Osteocyte (in vitro differentiated cells): ENCODE measurements around the gene RDH12. TPM values are rescaled to one million over a fixed set of nuclear protein-coding genes. Genes with fewer than 3 reads are reported as not detected.
"Not testable (repeated sequence)": the region's sequence is repeated elsewhere in the genome, so short reads cannot be mapped to it uniquely, and the experiment has no call there.

Source experiments
- DNase-seq: peaks from one replicate; pipeline ENCODE4 v3.0.0; 2021; ENCODE audit warnings: mixed read lengths; ENCODE audit not compliant: unreplicated experiment; ENCODE audit errors: extremely low spot score
- H3K27ac Mint-ChIP-seq: one replicate; pipeline ENCODE4 v1.8.0; 2021; ENCODE audit warnings: mild to moderate bottlenecking, mixed read lengths; ENCODE audit not compliant: unreplicated experiment
- H3K27me3 Mint-ChIP-seq: one replicate; pipeline ENCODE4 v1.8.0; 2021; ENCODE audit warnings: mixed read lengths; ENCODE audit not compliant: unreplicated experiment
- H3K36me3 Mint-ChIP-seq: one replicate; pipeline ENCODE4 v1.8.0; 2021; ENCODE audit warnings: mixed read lengths; ENCODE audit not compliant: unreplicated experiment
- H3K4me1 Mint-ChIP-seq: one replicate; pipeline ENCODE4 v1.8.0; 2021; ENCODE audit warnings: mixed read lengths; ENCODE audit not compliant: unreplicated experiment
- H3K4me3 Mint-ChIP-seq: one replicate; pipeline ENCODE4 v1.8.0; 2021; ENCODE audit warnings: mild to moderate bottlenecking, moderate library complexity, mixed read lengths; ENCODE audit not compliant: unreplicated experiment
- H3K9me3 Mint-ChIP-seq: one replicate; pipeline ENCODE4 v1.8.0; 2021; ENCODE audit warnings: mixed read lengths; ENCODE audit not compliant: unreplicated experiment
- CTCF ChIP-seq: fragments of 200-600 bp; sonication (generic); IDR thresholded peaks from 2 replicates; pipeline ENCODE4 v1.5.0; 2021; ENCODE audit warnings: antibody characterized with exemption, mild to moderate bottlenecking, moderate library complexity
- total RNA-seq: library from RNA; stranded (reverse); gene quantifications from 2 replicates; pipeline ENCODE4 v1.2.1, GENCODE V29; 2021

Gene RDH12
- total RNA-seq, 1 donor from 2014 or later, result not detected

- Mint-ChIP-seq H3K36me3 (no peaks in the 10 kb centered on the region), H3K4me1 (peaks cover 3% of the 10 kb centered on the region), H3K27me3 (peaks cover 34% of the 10 kb centered on the region), H3K27ac (no peak overlapping the region), H3K4me3 (no peak overlapping the region), H3K9me3 (no peaks in the 10 kb centered on the region)
- TF ChIP-seq CTCF, result no peak
- DNase-seq, result no peak
Measured at GRCh38 chr14:67717048-67717447, 15.4 kb downstream of the RDH12 start.

GRCh38 chr14:67718265-67718664 is 16.6 kb downstream of the RDH12 start:
- no peak overlapping the region for H3K4me3 Mint-ChIP-seq
- H3K27ac Mint-ChIP-seq, result no peak overlapping the region
- no peaks in the 10 kb centered on the region for H3K36me3 Mint-ChIP-seq
- DNase-seq, result no peak
- H3K4me1 Mint-ChIP-seq, result peaks cover 5% of the 10 kb centered on the region
- no peak for TF ChIP-seq CTCF
- peaks cover 44% of the 10 kb centered on the region for H3K27me3 Mint-ChIP-seq
- H3K9me3 Mint-ChIP-seq, result no peaks in the 10 kb centered on the region

- H3K36me3 Mint-ChIP-seq, H3K9me3 Mint-ChIP-seq, H3K4me1 Mint-ChIP-seq, DNase-seq, H3K4me3 Mint-ChIP-seq, H3K27ac Mint-ChIP-seq: not testable (repeated sequence)
- peaks cover 49% of the 10 kb centered on the region for H3K27me3 Mint-ChIP-seq
Measured at GRCh38 chr14:67719385-67719784, 17.7 kb downstream of the RDH12 start.

GRCh38 chr14:67719866-67720265 is 18.2 kb downstream of the RDH12 start:
- DNase-seq, result no peak
- Mint-ChIP-seq H3K27me3 (peaks cover 51% of the 10 kb centered on the region), H3K9me3 (no peaks in the 10 kb centered on the region), H3K36me3 (no peaks in the 10 kb centered on the region), H3K4me3 (no peak overlapping the region), H3K4me1 (peaks cover 5% of the 10 kb centered on the region), H3K27ac (no peak overlapping the region)
- no peak for TF ChIP-seq CTCF

GRCh38 chr14:67721875-67722274 is 20.2 kb downstream of the RDH12 start:
- no peak for DNase-seq
- peaks cover 4% of the 10 kb centered on the region for H3K9me3 Mint-ChIP-seq
- peaks cover 5% of the 10 kb centered on the region for H3K4me1 Mint-ChIP-seq
- no peak overlapping the region for H3K4me3 Mint-ChIP-seq
- no peak for TF ChIP-seq CTCF
- H3K36me3 Mint-ChIP-seq, result no peaks in the 10 kb centered on the region
- peaks cover 71% of the 10 kb centered on the region for H3K27me3 Mint-ChIP-seq
- no peak overlapping the region for H3K27ac Mint-ChIP-seq

GRCh38 chr14:67722293-67722692 is 20.6 kb downstream of the RDH12 start:
- Mint-ChIP-seq H3K27ac (no peak overlapping the region), H3K4me1 (peaks cover 5% of the 10 kb centered on the region), H3K36me3 (no peaks in the 10 kb centered on the region), H3K4me3 (no peak overlapping the region), H3K9me3 (peaks cover 4% of the 10 kb centered on the region), H3K27me3 (peaks cover 76% of the 10 kb centered on the region)
- TF ChIP-seq CTCF, result no peak
- no peak for DNase-seq
